Measurements from ENCODE around the gene ITPK1. TPM values are rescaled to one million over a fixed set of nuclear protein-coding genes. Genes with fewer than 3 reads are reported as not detected.

Gene ITPK1
- total RNA-seq, 1 donor from 2014 or later: 59.8 TPM

- Mint-ChIP-seq H3K27ac (ENCODE audit: unreplicated experiment) (peak overlapping the region; percentile 43), H3K36me3 (ENCODE audit: low read depth) (no peaks in the 10 kb centered on the region), H3K4me3 (no peak overlapping the region), H3K9me3 (no peaks in the 10 kb centered on the region), H3K27me3 (ENCODE audit: low read depth) (no peaks in the 10 kb centered on the region), H3K4me1 (peaks cover 23% of the 10 kb centered on the region)
- DNase-seq (ENCODE audit: low read depth, low spot score): no peak
- TF ChIP-seq, protein P1, sequence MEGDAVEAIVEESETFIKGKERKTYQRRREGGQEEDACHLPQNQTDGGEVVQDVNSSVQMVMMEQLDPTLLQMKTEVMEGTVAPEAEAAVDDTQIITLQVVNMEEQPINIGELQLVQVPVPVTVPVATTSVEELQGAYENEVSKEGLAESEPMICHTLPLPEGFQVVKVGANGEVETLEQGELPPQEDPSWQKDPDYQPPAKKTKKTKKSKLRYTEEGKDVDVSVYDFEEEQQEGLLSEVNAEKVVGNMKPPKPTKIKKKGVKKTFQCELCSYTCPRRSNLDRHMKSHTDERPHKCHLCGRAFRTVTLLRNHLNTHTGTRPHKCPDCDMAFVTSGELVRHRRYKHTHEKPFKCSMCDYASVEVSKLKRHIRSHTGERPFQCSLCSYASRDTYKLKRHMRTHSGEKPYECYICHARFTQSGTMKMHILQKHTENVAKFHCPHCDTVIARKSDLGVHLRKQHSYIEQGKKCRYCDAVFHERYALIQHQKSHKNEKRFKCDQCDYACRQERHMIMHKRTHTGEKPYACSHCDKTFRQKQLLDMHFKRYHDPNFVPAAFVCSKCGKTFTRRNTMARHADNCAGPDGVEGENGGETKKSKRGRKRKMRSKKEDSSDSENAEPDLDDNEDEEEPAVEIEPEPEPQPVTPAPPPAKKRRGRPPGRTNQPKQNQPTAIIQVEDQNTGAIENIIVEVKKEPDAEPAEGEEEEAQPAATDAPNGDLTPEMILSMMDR (conservative IDR thresholded peaks at IDR 0.05): no peak
These were observed 15.6 kb downstream of the ITPK1 start for GRCh38 chr14:93100100-93100499.

DNA sequence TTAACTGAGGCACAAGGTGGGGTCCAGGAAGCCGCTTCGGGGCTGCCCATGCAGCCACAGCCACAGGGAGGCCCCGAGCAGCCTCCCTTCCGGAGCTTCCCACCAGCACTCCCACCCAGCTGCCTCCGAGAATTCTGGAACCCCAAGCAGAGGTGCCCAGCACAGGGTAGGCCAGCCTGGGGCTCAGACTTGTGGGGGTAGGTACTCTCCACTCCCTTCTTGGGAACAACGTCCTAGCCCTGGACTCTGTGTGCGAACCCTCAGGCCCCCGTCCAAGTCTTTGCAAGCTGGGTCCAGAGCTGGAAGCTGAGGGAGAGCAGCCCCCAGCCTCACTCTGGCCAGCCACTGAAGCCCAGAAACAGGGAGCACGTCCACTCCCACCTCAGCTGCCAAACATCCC lies 16.1 kb downstream of the ITPK1 start:
- no peaks in the 10 kb centered on the region for H3K9me3 Mint-ChIP-seq

DNA sequence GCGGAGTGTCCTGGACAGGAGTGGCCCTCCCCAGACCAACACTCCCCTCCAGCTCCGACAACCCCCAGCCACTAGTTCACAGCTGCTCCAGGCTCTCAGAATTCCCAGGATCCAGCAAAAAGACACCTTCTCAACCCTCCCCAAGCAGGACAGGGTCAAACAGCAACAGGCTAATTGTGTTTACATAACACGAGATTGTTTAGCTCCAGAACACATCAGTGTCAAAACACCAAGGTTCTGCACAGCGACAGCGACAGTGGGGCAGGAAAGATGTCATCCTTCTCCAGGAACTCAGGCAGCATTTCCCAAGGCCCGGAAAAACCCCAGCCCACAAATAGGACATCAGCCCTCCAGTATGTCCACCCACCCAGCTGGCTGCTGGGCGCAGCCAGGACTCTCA lies 16.5 kb downstream of the ITPK1 start:
- Mint-ChIP-seq H3K27me3 (ENCODE audit: low read depth) (no peaks in the 10 kb centered on the region), H3K4me1 (peaks cover 26% of the 10 kb centered on the region), H3K36me3 (ENCODE audit: low read depth) (no peaks in the 10 kb centered on the region), H3K27ac (ENCODE audit: unreplicated experiment) (peak overlapping the region; percentile 78), H3K4me3 (no peak overlapping the region), H3K9me3 (no peaks in the 10 kb centered on the region)
- TF ChIP-seq, protein P1 (conservative IDR thresholded peaks at IDR 0.05): no peak
- no peak for DNase-seq (ENCODE audit: low read depth, low spot score)

More for the DNA sequence above, 16.1 kb downstream of the ITPK1 start:
- H3K4me1 Mint-ChIP-seq: peaks cover 26% of the 10 kb centered on the region
- no peak for DNase-seq (ENCODE audit: low read depth, low spot score)
- H3K27ac Mint-ChIP-seq (ENCODE audit: unreplicated experiment): no peak overlapping the region
- H3K4me3 Mint-ChIP-seq: no peak overlapping the region
- TF ChIP-seq, protein P1 (conservative IDR thresholded peaks at IDR 0.05): no peak
- no peaks in the 10 kb centered on the region for H3K36me3 Mint-ChIP-seq (ENCODE audit: low read depth)
- no peaks in the 10 kb centered on the region for H3K27me3 Mint-ChIP-seq (ENCODE audit: low read depth)

- TF ChIP-seq, protein P1 (conservative IDR thresholded peaks at IDR 0.05): no peak
These were observed 18.9 kb downstream of the ITPK1 start for GRCh38 chr14:93096691-93097322.

DNA sequence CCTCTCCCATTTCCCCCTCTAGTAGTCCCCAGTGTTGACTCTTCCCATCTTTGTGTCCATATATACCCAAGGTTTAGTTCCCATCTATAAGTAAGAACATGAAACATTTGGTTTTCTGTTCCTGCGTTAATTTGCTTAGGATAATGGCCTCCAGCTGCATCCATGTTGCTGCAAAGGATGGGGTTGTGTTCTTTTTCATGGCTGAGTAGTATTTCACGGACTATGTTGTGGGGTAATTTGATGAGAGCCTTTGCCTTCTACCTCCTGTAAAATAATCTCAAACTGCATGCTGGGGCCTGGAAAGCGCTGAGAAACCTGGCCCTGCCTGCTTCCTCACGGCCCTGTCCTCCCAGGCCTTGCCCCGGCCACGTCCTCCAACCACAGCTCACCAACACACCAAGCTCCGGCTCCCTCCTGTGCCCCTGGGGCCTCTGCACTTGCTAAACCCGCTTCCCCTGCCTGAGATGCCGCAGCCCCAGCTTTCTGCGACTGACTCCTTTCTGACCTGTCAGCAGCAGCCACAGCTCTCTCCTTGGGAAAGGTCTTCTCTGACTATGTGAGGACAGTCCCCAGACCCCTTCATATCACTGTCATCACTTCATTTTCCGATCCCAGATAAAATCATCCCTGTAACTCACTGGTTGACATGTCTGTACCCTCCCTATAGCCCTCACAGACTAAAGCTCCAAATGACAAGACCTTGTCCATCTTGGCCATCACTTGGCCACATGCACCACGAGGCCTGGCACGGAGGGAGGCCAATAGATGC lies 19.8 kb downstream of the ITPK1 start:
- Mint-ChIP-seq H3K4me1 (peaks cover 30% of the 10 kb centered on the region), H3K36me3 (ENCODE audit: low read depth) (no peaks in the 10 kb centered on the region), H3K27ac (ENCODE audit: unreplicated experiment) (no peak overlapping the region), H3K4me3 (no peak overlapping the region), H3K9me3 (no peaks in the 10 kb centered on the region), H3K27me3 (ENCODE audit: low read depth) (no peaks in the 10 kb centered on the region)
- no peak for DNase-seq (ENCODE audit: low read depth, low spot score)
- TF ChIP-seq, protein P1 (conservative IDR thresholded peaks at IDR 0.05): no peak

More at GRCh38 chr14:93096691-93097322, 18.9 kb downstream of the ITPK1 start:
- Mint-ChIP-seq H3K27ac (ENCODE audit: unreplicated experiment) (no peak overlapping the region), H3K36me3 (ENCODE audit: low read depth) (no peaks in the 10 kb centered on the region), H3K27me3 (ENCODE audit: low read depth) (no peaks in the 10 kb centered on the region), H3K4me3 (no peak overlapping the region), H3K4me1 (peaks cover 34% of the 10 kb centered on the region), H3K9me3 (no peaks in the 10 kb centered on the region)
- no peak for DNase-seq (ENCODE audit: low read depth, low spot score)

Data from neural crest cell (in vitro differentiated cells).